ENCODE data around the gene SENP1.

SENP1 gene

DNA sequence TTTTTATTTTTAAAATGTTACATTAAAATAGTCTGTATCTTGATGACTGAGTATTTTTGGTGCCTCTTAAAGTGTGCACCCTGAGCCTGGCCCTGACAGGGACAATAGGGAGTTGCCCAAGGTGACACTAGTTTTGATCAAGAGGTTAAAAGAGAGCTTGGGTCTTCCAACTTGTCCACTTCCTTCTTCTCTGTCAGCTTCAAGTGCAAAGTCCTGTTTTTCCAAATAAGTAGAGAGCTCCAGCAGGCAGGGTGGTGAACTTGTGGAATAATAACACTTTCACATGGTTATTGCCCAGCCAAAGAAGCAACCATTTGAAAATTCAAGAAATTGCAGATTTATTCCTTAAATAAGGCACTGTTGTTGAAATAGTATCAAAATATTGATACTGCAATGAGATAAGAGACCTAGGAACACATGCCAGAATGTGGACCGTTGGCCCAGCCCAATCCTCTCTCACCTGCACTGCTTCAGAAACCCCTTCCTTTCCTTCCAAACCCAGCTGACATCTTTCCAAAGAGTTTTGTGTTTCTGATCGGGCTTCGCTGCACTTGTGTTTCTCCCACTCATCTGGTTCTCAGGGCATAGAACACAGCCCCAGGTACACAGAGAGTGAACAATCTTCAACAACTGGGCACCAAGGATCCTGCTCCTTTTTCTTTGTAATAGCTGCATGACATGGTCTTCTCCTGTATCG lies 87.8 kb downstream of the SENP1 start:
- DNase-seq (ENCODE audit: low spot score): no peak

DNA sequence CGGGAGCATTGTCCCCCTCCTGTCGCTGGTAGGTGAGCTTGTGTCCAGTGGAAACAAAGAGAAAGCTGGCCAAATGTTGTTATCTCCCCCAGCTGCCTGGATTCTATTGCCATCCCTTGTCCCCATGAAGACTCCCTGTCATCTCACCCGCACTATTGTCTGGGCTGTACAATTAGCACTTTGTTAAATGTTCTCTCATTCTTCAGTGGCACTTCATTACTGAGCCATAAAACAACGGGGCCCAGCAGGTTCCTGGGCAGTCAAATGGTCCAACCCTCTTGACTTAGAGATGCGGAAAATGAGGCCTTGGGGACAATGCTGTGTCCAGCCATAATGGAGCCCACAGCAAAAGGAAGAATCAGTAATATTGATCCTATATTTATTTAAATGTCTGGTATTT lies 88.4 kb downstream of the SENP1 start:
- DNase-seq (ENCODE audit: low spot score): no peak

DNA sequence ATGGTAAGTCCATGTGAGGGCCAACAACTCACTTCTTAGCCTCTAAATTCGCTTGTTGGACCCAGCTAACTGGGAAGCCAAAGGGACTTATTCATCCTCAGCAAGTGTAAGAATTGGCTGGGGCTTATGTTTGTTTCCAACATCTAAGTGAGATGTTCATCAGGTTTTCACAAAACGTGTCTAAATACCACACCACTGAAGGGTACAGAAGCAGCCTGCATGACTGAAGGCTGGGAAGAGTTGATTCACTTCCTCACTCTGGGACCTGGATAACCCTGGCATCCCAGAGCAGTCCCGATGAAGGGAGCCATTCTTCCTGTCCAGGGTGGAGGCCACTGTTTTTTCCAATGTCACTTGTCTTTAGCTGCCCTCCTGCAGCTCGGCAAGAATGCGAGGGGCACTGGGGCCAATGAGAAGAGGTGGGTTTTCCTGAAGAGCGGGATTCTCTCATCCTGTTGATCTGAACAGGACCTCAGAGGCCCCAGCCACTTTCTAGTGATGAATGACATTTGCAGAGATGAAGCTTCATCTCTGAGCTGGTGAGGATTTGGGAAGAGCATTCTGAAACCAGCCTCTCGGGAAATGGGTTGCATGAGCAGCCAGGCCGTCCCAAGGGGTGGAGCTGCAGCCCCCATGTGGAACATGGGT lies 89.4 kb downstream of the SENP1 start:
- no peak for DNase-seq (ENCODE audit: low spot score)

DNA sequence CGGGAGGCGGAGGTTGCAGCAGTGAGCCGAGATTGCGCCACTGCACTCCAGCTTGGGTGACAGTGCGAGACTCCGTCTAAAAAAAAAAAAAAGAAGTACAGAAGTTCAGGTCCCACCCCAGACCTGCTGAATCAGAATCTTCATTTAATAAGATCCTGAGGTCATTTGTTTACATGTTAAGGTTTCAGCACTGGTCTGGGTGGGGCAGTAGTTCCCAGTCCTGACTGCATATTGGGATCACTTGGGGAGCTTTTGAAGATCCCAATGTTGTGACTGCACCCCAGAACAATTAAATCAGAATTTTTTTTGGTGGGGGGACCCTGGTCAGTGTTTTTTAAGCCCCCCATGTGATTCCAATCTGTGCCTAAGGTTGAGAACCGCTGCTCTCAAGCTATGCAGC lies 89.9 kb downstream of the SENP1 start:
- DNase-seq (ENCODE audit: low spot score): no peak

DNA sequence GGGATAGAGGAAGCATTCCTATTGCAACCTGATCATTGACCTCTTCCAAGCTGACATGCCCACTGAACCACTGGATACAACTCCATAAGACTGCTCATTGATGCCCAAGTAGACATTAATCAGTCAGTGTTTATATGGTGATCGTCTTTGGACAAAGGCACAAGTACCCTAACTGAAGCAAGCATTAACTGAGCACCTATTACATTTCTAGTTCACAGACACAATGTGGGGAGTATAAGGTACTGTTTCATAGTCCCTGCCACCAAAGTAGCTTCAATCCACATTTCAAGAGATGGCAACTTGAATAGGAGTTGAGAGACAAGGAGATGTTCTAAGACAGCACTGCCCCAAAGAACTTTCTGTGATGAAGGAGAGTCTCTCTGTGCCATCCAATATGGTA lies 90.8 kb downstream of the SENP1 start:
- DNase-seq (ENCODE audit: low spot score): no peak

DNA sequence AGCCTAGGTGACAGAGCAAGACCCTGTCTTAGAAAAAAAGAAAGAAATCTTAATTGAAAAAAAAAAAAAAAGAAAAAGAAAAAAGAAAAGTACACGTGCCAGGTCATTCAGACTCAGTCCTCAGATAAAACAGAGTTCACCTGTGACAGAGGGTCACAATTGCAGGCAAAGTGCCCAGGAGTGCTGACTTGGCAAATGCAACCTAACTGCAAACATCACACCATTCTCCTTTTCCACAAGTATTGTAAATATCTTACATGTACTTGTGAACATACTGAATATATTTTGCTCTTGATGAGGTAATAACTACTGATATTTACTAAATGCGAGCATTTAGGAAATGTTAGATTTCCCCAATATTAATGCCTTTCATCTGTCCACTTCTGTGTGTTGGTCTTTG lies 92.6 kb downstream of the SENP1 start:
- no peak for DNase-seq (ENCODE audit: low spot score)

DNA sequence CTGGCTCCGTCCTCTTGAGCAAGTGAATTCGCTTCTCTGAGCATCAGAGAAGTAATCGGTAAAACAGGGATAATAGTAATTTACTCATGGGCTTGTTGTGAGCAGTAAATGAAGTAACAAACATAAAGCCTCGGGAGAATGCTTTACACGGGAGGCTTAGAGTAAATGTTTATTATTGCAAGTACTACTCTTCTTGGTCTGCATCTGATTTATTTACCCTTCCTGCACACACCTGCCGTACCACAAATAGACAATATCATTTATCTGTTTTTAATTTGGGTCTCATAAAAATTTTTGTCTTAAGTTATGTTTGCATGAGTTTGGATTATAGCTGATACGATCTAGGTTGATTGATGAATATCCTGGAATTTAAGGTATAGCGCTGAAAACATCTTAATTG lies 93.8 kb downstream of the SENP1 start:
- DNase-seq (ENCODE audit: low spot score): no peak

DNA sequence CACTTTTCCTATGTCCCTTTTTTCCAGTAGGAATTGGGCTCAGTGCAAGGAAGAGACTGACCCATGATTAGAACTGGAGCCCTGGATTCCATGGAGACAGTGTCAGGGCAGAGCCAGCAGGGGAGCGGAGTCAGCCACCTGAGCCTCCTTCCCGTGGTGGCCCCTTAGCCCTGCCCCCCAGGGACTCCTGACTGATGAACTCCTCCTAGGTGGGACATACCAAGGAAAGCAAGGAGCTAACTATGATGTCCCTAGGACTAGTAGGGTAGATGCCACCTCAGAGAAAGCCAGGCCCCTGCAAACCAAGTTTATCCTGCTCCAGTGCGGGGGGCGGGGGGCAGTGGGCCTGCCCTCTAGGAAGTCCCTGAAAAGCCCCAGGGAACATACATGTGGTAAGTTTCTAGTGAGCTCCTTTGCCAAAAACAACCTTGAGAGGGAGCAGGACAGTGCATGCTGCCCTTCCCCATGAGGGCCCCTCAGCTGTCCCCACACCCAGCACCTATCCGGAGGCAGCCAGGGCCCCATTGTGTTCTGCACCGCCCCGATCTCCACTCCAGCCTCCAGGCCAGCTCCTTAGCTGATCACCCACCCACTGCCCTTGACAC lies 95.4 kb downstream of the SENP1 start:
- DNase-seq (ENCODE audit: low spot score): no peak

DNA sequence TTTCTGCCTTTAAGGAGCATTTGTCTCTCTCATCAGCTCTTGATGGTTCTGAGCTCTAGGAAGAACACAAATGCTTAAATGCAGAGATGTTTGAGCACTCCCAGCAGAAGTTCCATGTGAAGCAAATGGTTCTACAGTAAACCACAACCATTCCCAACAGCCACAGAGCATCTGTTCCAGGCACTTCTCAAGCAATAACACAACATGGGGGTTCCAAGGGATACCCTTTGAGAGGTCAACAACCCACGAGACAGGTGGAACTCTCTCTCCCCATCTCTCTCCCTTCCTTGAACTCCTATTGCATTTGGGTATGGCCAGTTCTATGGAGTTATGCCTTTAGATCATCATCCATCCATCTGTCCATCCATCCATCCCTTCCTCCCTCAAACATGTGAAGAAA lies 96.4 kb downstream of the SENP1 start:
- no peak for DNase-seq (ENCODE audit: low spot score)

DNA sequence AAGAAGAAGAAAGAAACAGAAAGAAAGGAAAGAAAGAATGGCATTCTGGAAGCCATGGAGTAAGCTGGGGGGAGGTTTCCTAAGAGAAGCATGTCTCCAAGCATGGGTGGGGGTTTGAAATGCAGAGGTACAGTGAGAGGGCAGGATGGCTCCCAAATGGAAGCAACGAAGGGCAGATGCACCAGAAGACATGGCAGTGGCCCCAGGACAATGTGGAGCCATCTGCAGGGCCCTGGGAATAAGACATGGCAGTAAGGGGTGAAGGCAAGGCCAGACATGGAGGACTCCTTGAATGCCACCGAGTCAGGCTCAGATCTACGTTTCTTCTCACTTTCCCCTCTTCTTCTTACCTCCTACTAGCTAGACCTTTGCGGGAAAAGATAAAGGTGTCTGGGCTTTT lies 96.9 kb downstream of the SENP1 start:
- DNase-seq (ENCODE audit: low spot score): no peak

DNA sequence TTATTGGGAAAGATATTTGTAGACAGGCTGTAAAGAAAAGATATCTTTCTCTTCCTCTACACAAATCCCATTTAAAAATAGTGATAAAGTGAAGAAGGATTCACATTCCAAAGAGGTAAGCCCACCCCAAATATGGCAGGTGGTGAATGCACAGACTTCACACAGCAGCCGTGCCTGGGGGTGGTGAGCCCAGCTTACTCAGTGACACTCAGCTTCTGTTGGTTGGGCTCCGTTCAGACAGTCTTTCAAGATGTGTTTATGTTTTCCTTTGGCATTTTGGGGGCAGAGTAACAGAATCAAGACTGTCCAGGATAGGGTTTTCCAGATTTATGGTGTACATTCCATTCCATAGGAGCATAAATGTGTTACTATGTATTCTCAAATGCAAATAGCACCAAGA lies 97.5 kb downstream of the SENP1 start:
- DNase-seq (ENCODE audit: low spot score): no peak

DNA sequence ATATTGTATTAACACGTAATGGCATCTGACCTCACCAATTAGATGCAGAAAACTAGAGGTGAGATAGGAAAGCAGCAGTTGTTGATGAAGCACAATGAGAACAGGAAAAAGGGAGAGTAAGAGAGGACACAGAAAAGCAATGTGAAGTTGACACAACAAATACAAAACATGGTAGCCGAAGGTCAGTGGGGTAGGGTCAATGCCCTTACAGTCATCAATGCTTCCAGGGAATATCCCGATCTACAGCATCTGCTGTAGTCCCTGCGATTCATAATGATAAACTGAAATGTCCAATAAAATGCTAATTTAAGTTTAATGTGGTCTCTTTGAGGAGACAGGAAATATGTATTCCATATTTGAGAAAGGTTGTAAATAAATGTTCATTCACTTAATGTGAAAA lies 98.7 kb downstream of the SENP1 start:
- DNase-seq (ENCODE audit: low spot score): no peak

DNA sequence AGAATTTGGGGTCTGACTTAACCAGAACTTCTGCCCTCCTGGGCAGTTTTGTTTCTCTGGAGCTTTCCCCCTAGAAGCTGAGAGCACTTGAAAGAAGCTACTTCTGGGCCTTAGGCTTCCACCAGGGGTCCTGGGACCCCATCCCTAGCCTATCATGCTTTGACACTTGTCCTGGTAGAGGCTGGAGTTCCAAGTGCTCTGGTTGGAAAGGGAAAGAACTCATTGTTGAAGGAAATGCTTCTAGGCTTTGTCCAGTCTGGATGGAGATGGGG lies 100.2 kb downstream of the SENP1 start:
- no peak for DNase-seq (ENCODE audit: low spot score)

DNA sequence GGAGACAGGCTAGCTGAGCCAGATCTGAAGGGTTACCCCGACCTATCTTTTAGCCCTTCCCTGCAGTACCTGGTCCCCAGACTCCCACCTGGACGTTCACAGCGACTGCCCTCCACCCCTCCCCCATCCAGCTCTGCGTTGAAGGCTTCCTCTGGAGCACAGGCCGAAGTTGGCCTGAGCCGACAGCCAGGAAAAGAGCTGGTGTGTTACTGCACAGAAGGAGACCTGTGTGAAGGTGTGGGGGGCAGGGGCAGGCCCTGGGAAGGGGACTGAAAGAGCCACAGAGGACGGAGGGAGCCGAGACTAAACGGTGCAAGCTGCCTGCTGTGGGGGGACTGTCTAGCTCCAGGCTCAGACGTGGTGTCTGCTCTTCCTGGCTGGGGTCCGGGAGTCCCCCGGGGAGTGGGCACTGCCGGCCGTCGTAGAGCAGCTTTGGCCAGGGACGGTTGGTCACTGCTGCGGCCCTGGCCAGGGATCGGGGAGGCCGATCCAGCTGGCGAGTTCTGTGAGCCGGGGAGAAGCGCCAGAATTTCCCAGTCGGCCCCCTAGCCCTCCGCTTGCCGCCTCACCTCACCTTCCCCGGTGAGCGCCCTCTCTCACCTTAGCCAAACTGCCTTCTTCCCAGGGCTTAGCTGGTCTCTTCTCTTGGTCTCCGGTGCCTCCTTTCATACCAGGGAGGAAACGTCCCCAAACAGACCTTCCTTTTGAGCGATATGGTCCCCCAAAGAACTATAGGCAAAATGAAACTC lies 100.7 kb downstream of the SENP1 start:
- DNase-seq (ENCODE audit: low spot score): no peak

DNA sequence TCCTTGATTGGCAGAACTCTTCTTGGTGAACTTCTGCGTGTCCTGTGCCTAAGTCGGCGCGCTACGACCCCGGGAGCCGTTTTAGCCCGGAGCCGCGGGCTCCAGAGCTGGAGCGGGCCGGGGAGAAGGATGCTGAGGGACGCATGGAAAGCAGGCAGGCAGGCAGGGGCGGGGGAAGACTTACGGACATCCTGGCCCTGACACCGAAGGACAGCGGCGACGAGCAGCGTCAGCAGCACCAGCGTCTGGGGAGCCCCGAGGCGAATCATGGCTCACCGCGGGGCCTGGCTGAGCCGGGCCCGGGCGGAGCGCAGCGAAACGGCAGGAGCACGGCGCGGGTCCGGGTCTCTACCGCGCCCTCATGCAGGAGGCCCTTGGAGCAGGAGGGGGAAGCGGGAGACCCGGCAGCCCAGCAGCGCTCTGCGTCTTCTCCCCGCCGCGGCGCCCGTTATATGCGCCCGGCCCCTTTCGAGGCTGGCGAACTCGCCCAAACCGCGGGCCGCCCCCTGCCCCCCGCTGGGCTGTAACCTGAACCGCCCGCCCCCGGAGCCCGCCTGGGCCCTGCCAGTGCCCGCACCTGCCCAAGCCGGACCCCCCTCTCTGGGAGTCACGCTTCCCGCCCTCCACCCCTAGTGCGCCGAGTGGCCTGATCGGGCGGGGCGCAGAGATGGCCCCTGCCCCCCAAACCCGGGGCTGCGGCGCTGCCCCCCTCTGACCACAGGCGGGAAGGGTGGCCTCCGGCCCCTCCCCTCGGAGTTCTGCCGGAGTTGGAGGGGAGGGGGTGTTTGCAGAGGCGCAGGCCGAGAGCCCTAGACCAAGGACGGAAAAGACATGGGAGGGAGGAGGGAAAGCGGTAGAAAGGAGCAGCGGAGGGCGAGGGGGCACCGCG lies 101.6 kb downstream of the SENP1 start, which contains the start of gene COL2A1:
TSS of gene COL2A1 (minus strand) at position 424 of the 889 bp plus-strand sequence. CDS start at position 269, 155 bp downstream.
- peak; percentile 39 for DNase-seq (ENCODE audit: low spot score)

DNA sequence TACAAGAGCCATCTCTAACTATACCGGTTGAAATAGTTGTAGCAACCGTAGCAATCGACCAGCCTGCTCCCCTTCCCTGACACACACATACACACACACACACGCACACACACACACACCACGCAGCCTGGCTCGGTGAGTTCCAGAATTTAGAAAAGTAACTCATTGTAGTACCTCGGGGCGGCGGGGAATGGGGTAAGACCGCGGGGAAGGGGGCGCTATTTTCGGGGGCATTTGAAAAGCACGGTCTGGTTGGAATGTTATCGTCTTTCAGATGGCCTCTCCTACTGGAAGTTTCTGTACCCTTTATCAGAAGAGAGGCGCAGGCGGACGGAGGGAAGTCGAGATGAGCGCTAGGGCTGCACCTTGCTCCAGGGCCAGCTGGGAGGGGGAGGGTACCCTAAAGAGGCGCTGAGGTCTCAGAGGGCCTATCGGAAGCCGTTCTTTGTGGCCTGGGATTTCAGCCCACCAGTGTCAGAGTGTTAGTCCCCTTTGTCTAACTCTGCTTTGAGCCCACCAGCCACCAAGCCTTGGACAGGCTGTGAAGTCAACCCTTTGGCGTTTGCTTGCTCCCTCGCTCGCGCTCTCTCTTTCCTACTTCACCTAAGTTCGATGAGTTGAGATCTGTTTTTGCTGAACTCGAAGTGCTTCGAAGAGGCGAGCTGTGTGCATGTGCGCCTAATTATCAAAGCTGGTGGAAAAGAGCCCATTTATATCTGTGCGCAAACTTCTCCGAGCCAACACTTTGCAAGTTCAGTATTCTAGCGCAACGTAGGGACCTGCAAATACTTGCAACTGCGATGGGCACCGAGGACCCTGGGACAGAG lies 102.4 kb downstream of the SENP1 start:
- peak; percentile 18 for DNase-seq (ENCODE audit: low spot score)

DNA sequence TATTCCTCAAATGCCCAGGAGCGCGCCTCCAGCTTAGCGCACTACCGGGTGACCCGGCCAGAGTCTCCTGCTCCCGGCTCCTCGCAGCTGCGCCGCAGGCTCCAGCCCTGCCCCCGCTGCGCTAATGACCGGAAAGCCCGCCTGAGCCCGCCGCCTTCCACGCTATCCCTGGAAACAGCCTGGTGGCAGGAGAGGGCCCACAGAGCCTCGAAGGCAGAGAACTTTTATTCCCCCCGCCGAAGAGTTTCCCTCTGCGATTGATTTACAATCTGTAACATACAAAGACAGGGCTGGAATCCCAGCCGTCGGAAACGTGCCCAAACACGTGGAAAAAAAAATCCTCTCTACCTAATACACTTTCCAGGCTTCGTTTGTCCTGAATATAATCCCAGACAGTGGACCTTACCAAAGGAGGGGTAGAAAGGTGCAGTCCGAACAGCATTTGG lies 103.1 kb downstream of the SENP1 start:
- DNase-seq (ENCODE audit: low spot score): peak; percentile 60

DNA sequence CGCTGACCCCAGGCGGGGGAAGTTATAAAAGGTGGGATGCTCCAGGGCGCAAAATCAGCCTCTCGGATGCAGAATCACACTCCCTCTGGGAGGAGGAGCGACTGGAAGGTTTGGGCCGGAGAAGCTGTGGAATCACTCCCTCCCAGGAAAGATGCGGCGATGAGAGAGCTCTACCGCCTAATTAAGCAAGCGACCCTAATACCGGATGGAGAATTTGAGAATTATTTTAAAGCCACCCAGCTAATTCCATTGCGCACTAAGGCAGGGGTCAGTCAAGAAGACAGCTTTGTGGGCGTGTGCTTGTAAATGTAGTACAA lies 103.5 kb downstream of the SENP1 start:
- DNase-seq (ENCODE audit: low spot score): no peak

DNA sequence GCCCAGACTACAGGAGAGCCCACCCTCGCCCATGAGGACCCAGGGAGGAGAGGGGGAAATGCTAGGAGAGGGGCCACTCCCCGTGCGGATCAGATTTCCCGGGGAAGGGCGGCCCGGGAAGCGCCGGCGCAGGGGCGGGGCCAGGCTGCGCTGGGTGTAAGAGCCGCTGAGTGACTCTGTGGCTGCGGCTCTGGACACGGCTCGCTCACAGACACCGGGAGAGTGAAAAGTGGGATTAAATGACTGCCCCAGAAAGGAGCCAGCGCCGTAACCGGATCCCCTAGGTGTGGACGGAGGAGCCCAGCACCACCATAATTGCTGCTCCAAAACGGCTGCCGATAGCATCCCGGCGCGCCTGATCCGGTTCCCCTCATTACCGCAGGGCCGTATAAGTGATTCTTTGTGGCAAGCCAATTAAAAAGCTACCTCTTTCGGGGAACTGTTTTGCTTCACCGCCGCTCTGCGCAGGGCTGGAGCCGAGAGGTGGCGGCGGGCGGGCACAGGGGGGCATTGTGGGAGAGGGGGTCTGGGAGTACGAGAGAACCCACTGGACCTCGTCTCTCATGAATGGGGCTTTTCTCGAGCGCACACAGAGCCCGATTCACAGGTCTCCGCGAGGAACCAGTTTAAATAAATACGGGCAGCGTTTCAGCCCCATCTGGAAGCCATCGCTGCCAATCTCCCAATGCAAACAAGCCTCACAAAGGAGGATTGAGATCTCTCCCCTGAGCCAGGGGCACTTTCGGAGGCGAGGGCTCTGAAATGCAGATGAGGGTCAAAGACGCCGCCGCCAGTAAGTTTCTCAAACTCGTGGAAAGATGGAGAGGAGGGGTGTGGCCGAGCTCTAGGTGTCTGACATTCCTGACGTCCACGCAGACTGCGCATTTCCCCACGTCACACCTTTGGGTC lies 104.1 kb downstream of the SENP1 start:
- DNase-seq (ENCODE audit: low spot score): peak; percentile 76

DNA sequence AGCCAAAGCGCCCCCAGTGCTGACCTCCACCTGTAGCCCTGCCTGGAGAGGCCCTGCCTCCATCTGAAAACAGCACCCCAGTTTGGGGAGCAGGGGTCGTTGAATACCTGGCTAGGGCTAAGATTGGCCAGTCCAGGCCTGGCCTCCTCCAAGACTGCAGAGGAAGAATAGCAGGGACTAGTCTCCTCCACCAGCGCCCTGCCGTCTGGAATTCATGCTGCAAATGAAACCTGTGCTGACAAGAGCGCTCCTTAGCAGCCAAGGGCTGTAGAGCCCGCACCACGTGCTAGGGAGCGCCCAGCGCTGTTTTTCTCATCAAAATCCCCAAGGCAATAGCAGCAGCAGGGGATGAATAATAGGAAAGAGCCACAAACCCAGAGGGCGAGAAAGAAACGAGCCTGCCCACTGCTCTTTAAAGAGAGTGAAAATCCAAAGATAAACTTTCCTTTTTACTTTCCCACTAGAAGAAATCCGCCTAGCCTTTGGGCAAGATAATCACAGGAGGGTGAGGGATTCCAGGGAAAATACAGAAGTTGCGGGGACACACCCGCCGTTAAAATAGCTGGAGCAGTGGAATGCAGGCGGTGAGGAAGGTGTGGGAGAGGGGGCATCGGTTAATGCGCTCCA lies 104.9 kb downstream of the SENP1 start:
- peak; percentile 67 for DNase-seq (ENCODE audit: low spot score)
